ENCODE measurements around the gene LCLAT1. TPM values are rescaled to one million over a fixed set of nuclear protein-coding genes. Genes with fewer than 3 reads are reported as not detected.

The LCLAT1 gene
- total RNA-seq = 10 to 100 TPM in 1 of 2 experiments, 1 to 10 TPM in 1; 8.3 to 10.2 TPM
- polyA plus RNA-seq (2013, experiment 1 of 2) = 9.4 TPM
- 11.3 TPM for polyA plus RNA-seq (2013, experiment 2 of 2)
- total RNA-seq = 10.2 to 44.2 (median 22.7) reads per million in 172 experiments

- H3K4me3 Mint-ChIP-seq = peak within 1 kb of the TSS; percentile 99
- H3K9me3 Mint-ChIP-seq = no peaks in the 10 kb centered on the region
- ChIA-PET POLR2A (interaction anchor here (0.6 to 4.1 kb wide), 15 partner anchors 10 to 301 kb away, joined by 3 to 43 read pairs (median 5); partner anchors contain the start of genes LBH and YPEL5), CTCF (interaction anchor here (1.2 to 2.0 kb wide), 4 partner anchors 181 to 264 kb away, joined by 3 to 9 read pairs (median 4); no protein-coding TSS in a partner anchor)
- Histone ChIP-seq H3K9me3 (ENCODE audit: control insufficient read depth in 1 of 2, insufficient read depth in 1 of 2, low read length in 2 of 2) (no peaks in the 10 kb centered on the region), H3K4me3 (ENCODE audit: low read length) (peak within 1 kb of the TSS; percentile 82), H3K36me3 (ENCODE audit: insufficient read depth, low read length) (peaks cover 7% of the 10 kb centered on the region), H3K4me1 (ENCODE audit: insufficient read depth, low read length) (peaks cover 14% of the 10 kb centered on the region), H3K27ac (ENCODE audit: low read depth in 1 of 2, low read length in 2 of 2) (peak within 1 kb of the TSS; percentile 81 to 85), H3K27me3 (ENCODE audit: control insufficient read depth in 1 of 2, insufficient read depth in 2 of 2, low read length in 2 of 2) (no peaks in the 10 kb centered on the region)
- no peak for TF ChIP-seq CTCF (IDR thresholded peaks at IDR 0.05)
- H3K4me1 Mint-ChIP-seq (ENCODE audit: low read depth) = peaks cover 54% of the 10 kb centered on the region
- peaks cover 23% of the 10 kb centered on the region for H3K36me3 Mint-ChIP-seq (ENCODE audit: low read depth)
- no peaks in the 10 kb centered on the region for H3K27me3 Mint-ChIP-seq
- ATAC-seq (ENCODE audit: poor library complexity) = peak; percentile 84
- peak within 1 kb of the TSS; percentile 99 for H3K27ac Mint-ChIP-seq
- peak; percentile 68 to 94 (median 78) for DNase-seq
- intact Hi-C loops (cut with DNase I, micrococcal nuclease) = loop anchor here (1.0 to 10.0 kb wide), 7 partner anchors 25 to 300 kb away; partner anchors contain the start of gene YPEL5 (in 1 of the 2)
These were observed at the start of gene LCLAT1 for GRCh38 chr2:30447149-30448045. Gene LCLAT1, plus strand, starts transcription at chr2:30447246. Its CDS starts 78,345 bp downstream, at chr2:30525591.

- Histone ChIP-seq H3K27ac (ENCODE audit: low read depth in 1 of 2, low read length in 2 of 2) (no peak overlapping the region), H3K36me3 (ENCODE audit: insufficient read depth, low read length) (no peaks in the 10 kb centered on the region), H3K27me3 (ENCODE audit: control insufficient read depth in 1 of 2, insufficient read depth in 2 of 2, low read length in 2 of 2) (no peaks in the 10 kb centered on the region), H3K4me1 (ENCODE audit: insufficient read depth, low read length) (no peaks in the 10 kb centered on the region), H3K4me3 (ENCODE audit: low read length) (no peak overlapping the region), H3K9me3 (ENCODE audit: control insufficient read depth in 1 of 2, insufficient read depth in 1 of 2, low read length in 2 of 2) (no peaks in the 10 kb centered on the region)
- DNase-seq = no peak
- ChIA-PET CTCF (interaction anchor here (0.9 kb wide), 1 partner anchor 190 kb away, joined by 3 read pairs; no protein-coding TSS in a partner anchor), POLR2A (no interaction called here)
- no peak for TF ChIP-seq CTCF (IDR thresholded peaks at IDR 0.05)
- intact Hi-C loops (cut with DNase I, micrococcal nuclease) = no loop called here
- Mint-ChIP-seq H3K4me3 (no peak overlapping the region), H3K4me1 (ENCODE audit: low read depth) (peaks cover 10% of the 10 kb centered on the region), H3K36me3 (ENCODE audit: low read depth) (no peaks in the 10 kb centered on the region), H3K27me3 (no peaks in the 10 kb centered on the region), H3K27ac (no peak overlapping the region), H3K9me3 (no peaks in the 10 kb centered on the region)
- ATAC-seq (ENCODE audit: poor library complexity) = no peak
These were observed 48.8 kb upstream of the LCLAT1 start for GRCh38 chr2:30398084-30398873.

Data from CD4-positive, alpha-beta T cell (primary cell).